IMR-90 (cell line): ENCODE measurements around the gene SIPA1. TPM values are rescaled to one million over a fixed set of nuclear protein-coding genes. Genes with fewer than 3 reads are reported as not detected.

Experiments
- ATAC-seq: fragments of 200-7000 bp; cut with Tn5 transposase; 2 replicates; pipeline ENCODE4 v1.9.1; 2020; ENCODE audit warnings: low read depth, mild to moderate bottlenecking, moderate library complexity
- BruUV-seq: library from RNA; stranded (reverse); fragments of 400-500 nt; replicated peaks from 2 replicates; lab custom pipeline; 2021; lab: Mats Ljungman, UMichigan
- CTCF ChIA-PET: fragments of 300-600 bp; formaldehyde crosslinking; extraction: SDS; loops from one replicate; lab custom pipeline; 2021; ENCODE audit warnings: antibody characterized with exemption; lab: Yijun Ruan, JAX
- POLR2A ChIA-PET: fragments of 300-600 bp; sonication (Branson Sonifier 250); formaldehyde crosslinking; loops from one replicate; lab custom pipeline; 2022; ENCODE audit warnings: antibody characterized with exemption; ENCODE audit not compliant: unreplicated experiment; lab: Charles Lee
- DNase-seq: peaks from one replicate; pipeline ENCODE4 v3.0.0; 2013
- H2AFZ ChIP-seq: replicated peaks from 2 replicates; pipeline ENCODE3; 2013; ENCODE audit warnings: low read length, mild to moderate bottlenecking; ENCODE audit not compliant: poor library complexity
- H2AK5ac ChIP-seq: 2 replicates; pipeline ENCODE4 v1.6.1; 2013; ENCODE audit warnings: low read depth, low read length, inconsistent platforms
- H2AK9ac ChIP-seq: replicated peaks from 2 replicates; pipeline ENCODE3; 2013; ENCODE audit warnings: mild to moderate bottlenecking, low read depth, low read length, moderate library complexity; ENCODE audit not compliant: poor library complexity
- H2BK120ac ChIP-seq: 2 replicates; pipeline ENCODE4 v1.6.1; 2013; ENCODE audit warnings: low read depth, low read length, inconsistent platforms
- H2BK15ac ChIP-seq: 3 replicates; pipeline ENCODE4 v1.6.1; 2013; ENCODE audit warnings: low read depth, low read length, inconsistent platforms
- H2BK20ac ChIP-seq: 2 replicates; pipeline ENCODE4 v1.6.1; 2013; ENCODE audit warnings: low read depth, mild to moderate bottlenecking, inconsistent platforms, low read length, moderate library complexity
- H2BK5ac ChIP-seq: 2 replicates; pipeline ENCODE4 v1.6.1; 2013; ENCODE audit warnings: mild to moderate bottlenecking, low read depth, low read length, inconsistent platforms; ENCODE audit not compliant: poor library complexity, severe bottlenecking
- H3K14ac ChIP-seq: replicated peaks from 2 replicates; pipeline ENCODE4 v1.6.1; 2013; ENCODE audit warnings: low read depth, low read length, inconsistent platforms
- H3K18ac ChIP-seq: 2 replicates; pipeline ENCODE4 v1.6.1; 2013; ENCODE audit warnings: low read depth, low read length, control low read depth
- H3K23ac ChIP-seq: 2 replicates; pipeline ENCODE4 v1.6.1; 2013; ENCODE audit warnings: low read depth, low read length, inconsistent platforms
- H3K27ac ChIP-seq: 2 replicates; pipeline ENCODE4 v1.5.1; 2013; ENCODE audit warnings: mild to moderate bottlenecking, control low read depth, low read length; ENCODE audit not compliant: insufficient read depth
- H3K27me3 ChIP-seq: 2 replicates; pipeline ENCODE4 v1.6.1; 2013; ENCODE audit warnings: low read length; ENCODE audit not compliant: control insufficient read depth, insufficient read depth
- H3K36me3 ChIP-seq: 2 replicates; pipeline ENCODE4 v1.6.1; 2013; ENCODE audit warnings: low read length, mixed read lengths; ENCODE audit not compliant: control insufficient read depth, insufficient read depth
- H3K4ac ChIP-seq: 2 replicates; pipeline ENCODE4 v1.6.1; 2013; ENCODE audit warnings: low read depth, low read length, inconsistent platforms
- H3K4me1 ChIP-seq: 2 replicates; pipeline ENCODE4 v1.6.1; 2013; ENCODE audit warnings: low read length, mixed read lengths; ENCODE audit not compliant: control insufficient read depth, insufficient read depth
- H3K4me2 ChIP-seq: 2 replicates; pipeline ENCODE4 v1.6.1; 2013; ENCODE audit warnings: low read depth, mild to moderate bottlenecking, control low read depth, low read length, moderate library complexity
- H3K4me3 ChIP-seq: 2 replicates; pipeline ENCODE4 v1.5.1; 2013; ENCODE audit warnings: low read depth, mild to moderate bottlenecking, control low read depth, low read length, moderate library complexity; ENCODE audit not compliant: insufficient read depth
- H3K56ac ChIP-seq: 2 replicates; pipeline ENCODE4 v1.6.1; 2013; ENCODE audit warnings: low read length, inconsistent platforms; ENCODE audit not compliant: insufficient read depth; ENCODE audit errors: extremely low read depth
- H3K79me1 ChIP-seq, 2 experiments: 2 replicates each; pipeline ENCODE4 v1.6.1; 2013; ENCODE audit warnings: low read length in 2 of 2, inconsistent platforms in 1 of 2, low read depth in 1 of 2
- H3K9ac ChIP-seq: 2 replicates; pipeline ENCODE4 v1.6.1; 2013; ENCODE audit warnings: low read depth, low read length, control low read depth
- H3K9me1 ChIP-seq: 2 replicates; pipeline ENCODE4 v1.6.1; 2013; ENCODE audit warnings: low read length, inconsistent platforms; ENCODE audit not compliant: insufficient read depth
- H3K9me3 ChIP-seq: 2 replicates; pipeline ENCODE4 v1.6.1; 2013; ENCODE audit warnings: low read length; ENCODE audit not compliant: control insufficient read depth, insufficient read depth
- H4K20me1 ChIP-seq: 2 replicates; pipeline ENCODE4 v1.6.1; 2013; ENCODE audit warnings: low read length, inconsistent platforms; ENCODE audit not compliant: insufficient read depth
- H4K5ac ChIP-seq: 2 replicates; pipeline ENCODE4 v1.6.1; 2013; ENCODE audit warnings: mild to moderate bottlenecking, low read depth, low read length, control low read depth
- H4K8ac ChIP-seq, 2 experiments: 2 replicates each; pipeline ENCODE4 v1.6.1; 2013; ENCODE audit warnings: low read depth in 2 of 2, low read length in 2 of 2, control low read depth in 1 of 2, inconsistent platforms in 1 of 2
- H4K91ac ChIP-seq: 2 replicates; pipeline ENCODE4 v1.6.1; 2013; ENCODE audit warnings: low read depth, low read length, inconsistent platforms; ENCODE audit not compliant: insufficient read depth
- CEBPB ChIP-seq: IDR thresholded peaks from 2 replicates; pipeline ENCODE4 v1.6.1; 2012; ENCODE audit warnings: low read depth, low read length, improper control_type of control experiment
- FOS ChIP-seq: fragments of 150-350 bp; IDR thresholded peaks from 2 replicates; pipeline ENCODE4 v1.6.1; 2016; ENCODE audit warnings: low read depth, low read length
- WGBS, 2 experiments: methylation state at CpG; one replicate each; pipeline versions ENCODE4 v1.1.5 to v1.1.7; 2013; ENCODE audit warnings: missing lambda C conversion rate in 2 of 2; ENCODE audit not compliant: insufficient read length in 1 of 2; ENCODE audit errors: extremely low coverage in 2 of 2; 5-methylcytosine and 5-hydroxymethylcytosine counted together
- dilution Hi-C: fragments of 300-500 bp; cut with HindIII; formaldehyde crosslinking; loops from one replicate; pipeline ENCODE4 v1.14.3; 2018; ENCODE audit warnings: low sequenced_read_pairs; ENCODE audit not compliant: unreplicated experiment
- in situ Hi-C: fragments of 300-500 bp; cut with MboI; formaldehyde crosslinking; loops from 3 replicates; pipeline ENCODE4 v1.14.3; 2019; ENCODE audit warnings: low sequenced_read_pairs, inconsistent platforms, mixed read lengths
- intact Hi-C: fragments of 100-400 bp; cut with micrococcal nuclease; formaldehyde crosslinking; loops from 2 replicates; pipeline ENCODE4 v1.10.0; 2022
- polyA plus RNA-seq, 3 experiments: library from polyadenylated mRNA; depleted of rRNA; stranded (reverse); fragments of >200 nt; gene quantifications; 2 replicates each; pipeline ENCODE4 v1.2.3, GENCODE V29; 2012; ENCODE audit warnings: low replicate concordance in 1 of 3
- total RNA-seq: library from RNA; depleted of rRNA; stranded (reverse); fragments of >200 nt; gene quantifications from 2 replicates; pipeline ENCODE4 v1.2.3, GENCODE V29; 2012
- TF ChIP-seq, protein P1 (sequence below): fragments of 150-350 bp; IDR thresholded peaks from 2 replicates; pipeline ENCODE4 v1.6.1; 2016; ENCODE audit warnings: low read depth, mild to moderate bottlenecking, low read length, moderate library complexity, borderline replicate concordance

Gene SIPA1
- total and polyA plus RNA-seq, 2 of the 4 experiments (the other 2 are of a cell fraction): 10.6 to 39.7 TPM

DNA sequence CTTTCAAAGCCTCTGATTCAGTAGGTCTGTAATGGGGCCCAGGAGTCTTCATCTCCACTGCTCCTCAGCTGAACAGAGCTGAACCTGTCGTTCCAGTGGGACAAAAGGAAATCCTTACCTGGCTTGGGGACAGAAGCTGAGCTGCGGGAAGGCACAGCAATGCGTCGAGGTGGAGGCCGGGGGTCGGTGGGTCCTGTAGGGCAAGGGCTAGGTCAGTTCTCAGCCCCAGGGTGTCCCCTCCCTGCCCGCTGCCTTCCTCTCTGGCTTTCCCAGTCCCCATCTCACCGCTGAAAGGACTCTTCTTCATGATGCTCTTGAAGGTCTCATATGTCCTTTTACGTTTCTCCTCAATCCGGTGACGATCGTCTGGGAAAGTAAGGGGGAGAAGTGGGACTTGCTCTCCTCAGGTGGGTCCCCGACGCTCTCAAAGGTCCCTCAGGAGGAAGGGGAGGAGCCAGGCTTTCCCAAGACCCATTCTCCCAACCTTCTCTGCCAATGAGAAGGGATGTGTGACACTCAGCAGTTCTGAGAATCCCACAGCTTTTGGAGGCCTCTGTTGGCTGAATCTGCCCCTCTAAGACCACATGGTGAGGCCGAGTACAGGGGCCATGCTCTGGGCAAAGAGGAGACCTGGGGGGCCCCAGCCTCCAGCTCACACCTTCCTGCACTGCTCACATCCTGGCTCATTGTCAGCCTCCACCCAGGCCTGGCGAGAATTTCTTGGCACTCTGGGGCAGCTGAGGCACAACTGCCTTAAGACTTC is 17.9 kb downstream of the SIPA1 start:
- no peak overlapping the region for H4K5ac ChIP-seq
- no peak overlapping the region for H2BK5ac ChIP-seq
- ATAC-seq (no peak), DNase-seq (no peak)
- TF ChIP-seq CEBPB (no peak), FOS (no peak)
- TF ChIP-seq, protein P1, sequence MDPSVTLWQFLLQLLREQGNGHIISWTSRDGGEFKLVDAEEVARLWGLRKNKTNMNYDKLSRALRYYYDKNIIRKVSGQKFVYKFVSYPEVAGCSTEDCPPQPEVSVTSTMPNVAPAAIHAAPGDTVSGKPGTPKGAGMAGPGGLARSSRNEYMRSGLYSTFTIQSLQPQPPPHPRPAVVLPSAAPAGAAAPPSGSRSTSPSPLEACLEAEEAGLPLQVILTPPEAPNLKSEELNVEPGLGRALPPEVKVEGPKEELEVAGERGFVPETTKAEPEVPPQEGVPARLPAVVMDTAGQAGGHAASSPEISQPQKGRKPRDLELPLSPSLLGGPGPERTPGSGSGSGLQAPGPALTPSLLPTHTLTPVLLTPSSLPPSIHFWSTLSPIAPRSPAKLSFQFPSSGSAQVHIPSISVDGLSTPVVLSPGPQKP: no peak
- dilution Hi-C loops (no loop called here), in situ Hi-C loops (no loop called here), intact Hi-C loops (no loop called here)
- H2BK120ac ChIP-seq: no peak overlapping the region
- POLR2A ChIA-PET: no interaction called here
- no peak overlapping the region for H3K23ac ChIP-seq
- H3K18ac ChIP-seq: no peak overlapping the region
- H2AK5ac ChIP-seq: no peak overlapping the region
- H3K56ac ChIP-seq: no peak overlapping the region
- H2BK15ac ChIP-seq: no peak overlapping the region
- no peak overlapping the region for H2AFZ ChIP-seq
- H3K9ac ChIP-seq: no peak overlapping the region
- no peak overlapping the region for H2AK9ac ChIP-seq
- H3K14ac ChIP-seq: no peak overlapping the region
- CTCF ChIA-PET: no interaction called here
- H3K9me1 ChIP-seq: peaks cover 14% of the 10 kb centered on the region
- H3K27me3 ChIP-seq: no peaks in the 10 kb centered on the region
- no peaks in the 10 kb centered on the region for H3K9me3 ChIP-seq
- H4K20me1 ChIP-seq: peaks cover 10% of the 10 kb centered on the region; the same call in 1 of the 2 replicates
- H3K27ac ChIP-seq: no peak overlapping the region
- H3K4me2 ChIP-seq: no peak overlapping the region
- H4K91ac ChIP-seq: no peak overlapping the region
- no peak overlapping the region for H4K8ac ChIP-seq
- no peak overlapping the region for H2BK20ac ChIP-seq
- peaks cover 65% of the 10 kb centered on the region for H3K36me3 ChIP-seq
- H3K4ac ChIP-seq: no peak overlapping the region
- WGBS, 2 experiments: 100% methylated on average over 2 of the region's 16 CpGs; no CpG with 5 or more reads in 1 of the 2 experiments
- peaks cover 39 to 66% of the 10 kb centered on the region in 2 experiments; a peak in 3 of 4 replicates for H3K79me1 ChIP-seq
- H3K4me3 ChIP-seq: no peak overlapping the region
- peaks cover 17% of the 10 kb centered on the region for H3K4me1 ChIP-seq
- BruUV-seq: no TSS peak
